ENCODE data around the gene PRSS57.

PRSS57 gene

DNA sequence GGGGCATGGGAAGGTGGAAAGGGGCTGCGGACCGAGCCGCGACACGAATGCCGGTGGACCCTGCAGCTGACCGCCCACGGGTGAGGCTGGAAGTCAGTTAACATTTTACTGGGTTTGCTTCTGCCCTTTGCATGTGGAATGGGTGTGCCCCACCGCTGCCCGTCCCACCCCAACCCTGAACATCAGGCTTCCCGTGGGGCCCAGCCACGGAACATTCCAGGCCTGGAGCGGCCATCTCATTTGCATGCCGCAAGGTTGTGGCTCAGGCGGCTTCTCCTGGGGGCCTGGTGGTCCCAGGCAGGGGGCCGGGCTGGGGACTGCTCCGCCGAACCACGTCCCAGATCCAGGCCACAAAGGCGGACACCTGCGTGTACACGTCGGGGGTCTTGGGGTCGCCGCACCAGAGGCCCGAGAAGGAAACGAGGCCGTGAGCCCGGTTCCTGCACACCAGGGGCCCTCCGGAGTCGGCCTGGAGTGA lies 9.8 kb downstream of the PRSS57 start:
- POLR2A ChIA-PET = no interaction called here
- no peaks in the 10 kb centered on the region for H3K4me1 ChIP-seq (ENCODE audit: control insufficient read depth, insufficient read depth, low read length)
- H3K4me3 ChIP-seq (ENCODE audit: low read depth, low read length) = no peak overlapping the region
- H3K9me3 ChIP-seq (ENCODE audit: control insufficient read depth, insufficient read depth, low read depth, low read length) = no peaks in the 10 kb centered on the region
- no peak overlapping the region for H3K27ac ChIP-seq (ENCODE audit: extremely low read depth, low read depth, low read length)
- CTCF ChIA-PET = no interaction called here
- no peaks in the 10 kb centered on the region for H3K36me3 ChIP-seq (ENCODE audit: control insufficient read depth in 2 of 2, insufficient read depth in 1 of 2, low read length in 2 of 2)
- TF ChIP-seq ZXDB (tag by site-specific recombination; IDR thresholded peaks at IDR 0.05) (no peak), ZNF660 (tag by site-specific recombination; IDR thresholded peaks at IDR 0.05) (no peak), ZNF274 (IDR thresholded peaks at IDR 0.05; ENCODE audit: low read length) (no peak), ZNF274 (tag by site-specific recombination; IDR thresholded peaks at IDR 0.05; ENCODE audit: borderline replicate concordance) (no peak), GLIS1 (tag by site-specific recombination; IDR thresholded peaks at IDR 0.05) (no peak), HOXC10 (CRISPR knock-in tag; IDR thresholded peaks at IDR 0.05) (no peak), ZNF501 (tag by site-specific recombination; IDR thresholded peaks at IDR 0.05) (no peak), ZNF830 (tag by site-specific recombination; IDR thresholded peaks at IDR 0.05; ENCODE audit: low read depth) (no peak), ZNF433 (tag by site-specific recombination; IDR thresholded peaks at IDR 0.05; ENCODE audit: low read depth) (no peak), PRDM1 (tag by site-specific recombination; IDR thresholded peaks at IDR 0.05) (no peak), ZNF610 (tag by site-specific recombination; IDR thresholded peaks at IDR 0.05; ENCODE audit: borderline replicate concordance) (no peak), ZNF530 (tag by site-specific recombination; IDR thresholded peaks at IDR 0.05; ENCODE audit: low read depth) (no peak), ZNF600 (tag by site-specific recombination; IDR thresholded peaks at IDR 0.05) (no peak), ZNF585B (tag by site-specific recombination; IDR thresholded peaks at IDR 0.05) (no peak)
- TF ChIP-seq, protein P1, sequence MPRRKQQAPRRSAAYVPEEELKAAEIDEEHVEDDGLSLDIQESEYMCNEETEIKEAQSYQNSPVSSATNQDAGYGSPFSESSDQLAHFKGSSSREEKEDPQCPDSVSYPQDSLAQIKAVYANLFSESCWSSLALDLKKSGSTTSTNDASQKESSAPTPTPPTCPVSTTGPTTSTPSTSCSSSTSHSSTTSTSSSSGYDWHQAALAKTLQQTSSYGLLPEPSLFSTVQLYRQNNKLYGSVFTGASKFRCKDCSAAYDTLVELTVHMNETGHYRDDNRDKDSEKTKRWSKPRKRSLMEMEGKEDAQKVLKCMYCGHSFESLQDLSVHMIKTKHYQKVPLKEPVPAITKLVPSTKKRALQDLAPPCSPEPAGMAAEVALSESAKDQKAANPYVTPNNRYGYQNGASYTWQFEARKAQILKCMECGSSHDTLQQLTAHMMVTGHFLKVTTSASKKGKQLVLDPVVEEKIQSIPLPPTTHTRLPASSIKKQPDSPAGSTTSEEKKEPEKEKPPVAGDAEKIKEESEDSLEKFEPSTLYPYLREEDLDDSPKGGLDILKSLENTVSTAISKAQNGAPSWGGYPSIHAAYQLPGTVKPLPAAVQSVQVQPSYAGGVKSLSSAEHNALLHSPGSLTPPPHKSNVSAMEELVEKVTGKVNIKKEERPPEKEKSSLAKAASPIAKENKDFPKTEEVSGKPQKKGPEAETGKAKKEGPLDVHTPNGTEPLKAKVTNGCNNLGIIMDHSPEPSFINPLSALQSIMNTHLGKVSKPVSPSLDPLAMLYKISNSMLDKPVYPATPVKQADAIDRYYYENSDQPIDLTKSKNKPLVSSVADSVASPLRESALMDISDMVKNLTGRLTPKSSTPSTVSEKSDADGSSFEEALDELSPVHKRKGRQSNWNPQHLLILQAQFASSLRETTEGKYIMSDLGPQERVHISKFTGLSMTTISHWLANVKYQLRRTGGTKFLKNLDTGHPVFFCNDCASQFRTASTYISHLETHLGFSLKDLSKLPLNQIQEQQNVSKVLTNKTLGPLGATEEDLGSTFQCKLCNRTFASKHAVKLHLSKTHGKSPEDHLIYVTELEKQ (tag by site-specific recombination; IDR thresholded peaks at IDR 0.05; ENCODE audit: borderline replicate concordance) = no peak
- TF ChIP-seq, protein P2, sequence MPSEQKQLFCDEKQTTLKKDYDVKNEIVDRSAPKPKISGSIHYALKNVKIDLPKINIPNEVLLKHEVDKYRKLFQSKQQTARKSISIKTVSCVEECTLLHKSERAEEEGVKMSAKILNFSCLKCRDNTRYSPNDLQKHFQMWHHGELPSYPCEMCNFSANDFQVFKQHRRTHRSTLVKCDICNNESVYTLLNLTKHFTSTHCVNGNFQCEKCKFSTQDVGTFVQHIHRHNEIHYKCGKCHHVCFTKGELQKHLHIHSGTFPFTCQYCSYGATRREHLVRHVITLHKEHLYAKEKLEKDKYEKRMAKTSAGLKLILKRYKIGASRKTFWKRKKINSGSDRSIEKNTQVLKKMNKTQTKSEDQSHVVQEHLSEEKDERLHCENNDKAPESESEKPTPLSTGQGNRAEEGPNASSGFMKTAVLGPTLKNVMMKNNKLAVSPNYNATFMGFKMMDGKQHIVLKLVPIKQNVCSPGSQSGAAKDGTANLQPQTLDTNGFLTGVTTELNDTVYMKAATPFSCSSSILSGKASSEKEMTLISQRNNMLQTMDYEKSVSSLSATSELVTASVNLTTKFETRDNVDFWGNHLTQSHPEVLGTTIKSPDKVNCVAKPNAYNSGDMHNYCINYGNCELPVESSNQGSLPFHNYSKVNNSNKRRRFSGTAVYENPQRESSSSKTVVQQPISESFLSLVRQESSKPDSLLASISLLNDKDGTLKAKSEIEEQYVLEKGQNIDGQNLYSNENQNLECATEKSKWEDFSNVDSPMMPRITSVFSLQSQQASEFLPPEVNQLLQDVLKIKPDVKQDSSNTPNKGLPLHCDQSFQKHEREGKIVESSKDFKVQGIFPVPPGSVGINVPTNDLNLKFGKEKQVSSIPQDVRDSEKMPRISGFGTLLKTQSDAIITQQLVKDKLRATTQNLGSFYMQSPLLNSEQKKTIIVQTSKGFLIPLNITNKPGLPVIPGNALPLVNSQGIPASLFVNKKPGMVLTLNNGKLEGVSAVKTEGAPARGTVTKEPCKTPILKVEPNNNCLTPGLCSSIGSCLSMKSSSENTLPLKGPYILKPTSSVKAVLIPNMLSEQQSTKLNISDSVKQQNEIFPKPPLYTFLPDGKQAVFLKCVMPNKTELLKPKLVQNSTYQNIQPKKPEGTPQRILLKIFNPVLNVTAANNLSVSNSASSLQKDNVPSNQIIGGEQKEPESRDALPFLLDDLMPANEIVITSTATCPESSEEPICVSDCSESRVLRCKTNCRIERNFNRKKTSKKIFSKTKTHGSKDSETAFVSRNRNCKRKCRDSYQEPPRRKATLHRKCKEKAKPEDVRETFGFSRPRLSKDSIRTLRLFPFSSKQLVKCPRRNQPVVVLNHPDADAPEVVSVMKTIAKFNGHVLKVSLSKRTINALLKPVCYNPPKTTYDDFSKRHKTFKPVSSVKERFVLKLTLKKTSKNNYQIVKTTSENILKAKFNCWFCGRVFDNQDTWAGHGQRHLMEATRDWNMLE (tag by site-specific recombination; conservative IDR thresholded peaks at IDR 0.05; ENCODE audit: low read depth) = no peak
- TF ChIP-seq, protein P3, sequence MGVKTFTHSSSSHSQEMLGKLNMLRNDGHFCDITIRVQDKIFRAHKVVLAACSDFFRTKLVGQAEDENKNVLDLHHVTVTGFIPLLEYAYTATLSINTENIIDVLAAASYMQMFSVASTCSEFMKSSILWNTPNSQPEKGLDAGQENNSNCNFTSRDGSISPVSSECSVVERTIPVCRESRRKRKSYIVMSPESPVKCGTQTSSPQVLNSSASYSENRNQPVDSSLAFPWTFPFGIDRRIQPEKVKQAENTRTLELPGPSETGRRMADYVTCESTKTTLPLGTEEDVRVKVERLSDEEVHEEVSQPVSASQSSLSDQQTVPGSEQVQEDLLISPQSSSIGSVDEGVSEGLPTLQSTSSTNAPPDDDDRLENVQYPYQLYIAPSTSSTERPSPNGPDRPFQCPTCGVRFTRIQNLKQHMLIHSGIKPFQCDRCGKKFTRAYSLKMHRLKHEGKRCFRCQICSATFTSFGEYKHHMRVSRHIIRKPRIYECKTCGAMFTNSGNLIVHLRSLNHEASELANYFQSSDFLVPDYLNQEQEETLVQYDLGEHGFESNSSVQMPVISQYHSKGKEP (tag by site-specific recombination; IDR thresholded peaks at IDR 0.05) = no peak
